HG02623 (cell line): ENCODE measurements around the gene OR11L1.

Source experiments
- ATAC-seq: cut with Tn5 transposase; IDR thresholded peaks from one replicate; pipeline ENCODE4 v1.9.1; 2021; ENCODE audit warnings: moderate library complexity; ENCODE audit not compliant: unreplicated experiment

OR11L1 gene

GRCh38 chr1:247841796-247842195, at the start of gene OR11L1:
TSS of gene OR11L1 (minus strand) at chr1:247841896. CDS start at chr1:247841896, 0 bp downstream.
- no peak for ATAC-seq

GRCh38 chr1:247884797-247885413, 43.2 kb upstream of the OR11L1 start:
- ATAC-seq: no peak

- no peak for ATAC-seq
Measured at GRCh38 chr1:247883346-247883745, 41.6 kb upstream of the OR11L1 start.

DNA sequence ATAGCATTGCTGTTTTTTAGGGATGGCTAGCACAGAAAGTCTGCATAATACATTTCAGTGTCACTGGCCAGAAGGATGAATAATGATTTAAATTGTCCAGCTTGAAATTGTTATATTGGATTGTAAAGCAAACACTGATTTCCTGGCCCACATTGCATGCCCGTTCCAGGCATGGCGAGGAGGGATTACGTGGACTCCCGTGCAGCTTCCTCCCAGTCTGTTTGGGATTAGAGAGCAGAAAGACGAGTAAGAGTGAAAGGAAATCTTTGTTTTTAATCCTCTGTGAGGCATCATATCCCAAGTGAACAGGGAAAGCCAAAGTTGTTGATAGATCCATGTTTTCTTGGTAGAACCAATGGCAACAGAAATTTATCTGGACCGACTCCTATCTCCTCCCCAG, 23.7 kb upstream of the OR11L1 start:
- no peak for ATAC-seq

DNA sequence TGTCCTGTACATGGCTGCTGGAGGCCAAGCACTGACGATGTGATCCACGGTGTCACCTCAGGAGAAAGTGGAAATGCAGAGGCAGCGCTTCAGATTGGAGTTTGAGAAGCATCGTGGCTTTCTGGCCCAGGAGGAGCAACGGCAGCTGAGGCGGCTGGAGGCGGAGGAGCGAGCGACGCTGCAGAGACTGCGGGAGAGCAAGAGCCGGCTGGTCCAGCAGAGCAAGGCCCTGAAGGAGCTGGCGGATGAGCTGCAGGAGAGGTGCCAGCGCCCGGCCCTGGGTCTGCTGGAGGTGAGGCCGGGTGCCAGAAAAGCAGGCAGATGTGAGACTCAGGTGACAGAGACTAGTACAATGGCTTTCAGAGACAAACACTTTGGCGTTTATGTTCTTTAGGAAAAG, 22.9 kb upstream of the OR11L1 start:
- no peak for ATAC-seq

GRCh38 chr1:247862756-247863155, 21.1 kb upstream of the OR11L1 start:
- ATAC-seq: no peak

DNA sequence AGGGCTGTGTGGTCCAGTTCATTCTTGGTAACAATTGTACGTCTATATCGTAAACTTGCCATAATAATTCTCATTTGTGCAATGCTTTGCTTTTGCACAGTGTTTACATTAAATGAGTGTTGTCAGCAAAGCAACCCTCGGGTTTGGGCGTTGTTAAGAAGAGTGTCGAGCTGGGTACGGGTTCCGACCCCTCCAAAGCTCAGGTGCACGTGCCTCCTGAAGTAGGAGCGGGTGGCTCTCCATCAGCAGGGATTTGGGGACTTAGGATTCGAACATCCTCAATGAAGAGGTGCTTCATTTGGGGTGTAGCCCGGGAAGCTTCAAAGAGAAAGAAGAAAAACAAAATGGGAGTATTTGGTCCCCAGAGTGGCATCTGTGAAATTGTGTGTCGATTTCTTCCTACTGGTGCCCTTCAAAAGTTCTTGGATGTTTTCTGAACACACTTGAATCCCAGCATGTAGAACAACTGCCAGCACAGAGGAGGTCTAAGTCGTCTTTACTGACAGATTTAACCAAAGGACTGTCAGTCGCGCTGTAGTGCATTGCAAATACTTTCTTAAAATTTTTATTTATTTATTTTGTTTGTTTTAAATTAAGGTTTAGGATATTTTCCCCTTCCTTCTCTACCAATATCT, 16.4 kb upstream of the OR11L1 start:
- no peak for ATAC-seq

DNA sequence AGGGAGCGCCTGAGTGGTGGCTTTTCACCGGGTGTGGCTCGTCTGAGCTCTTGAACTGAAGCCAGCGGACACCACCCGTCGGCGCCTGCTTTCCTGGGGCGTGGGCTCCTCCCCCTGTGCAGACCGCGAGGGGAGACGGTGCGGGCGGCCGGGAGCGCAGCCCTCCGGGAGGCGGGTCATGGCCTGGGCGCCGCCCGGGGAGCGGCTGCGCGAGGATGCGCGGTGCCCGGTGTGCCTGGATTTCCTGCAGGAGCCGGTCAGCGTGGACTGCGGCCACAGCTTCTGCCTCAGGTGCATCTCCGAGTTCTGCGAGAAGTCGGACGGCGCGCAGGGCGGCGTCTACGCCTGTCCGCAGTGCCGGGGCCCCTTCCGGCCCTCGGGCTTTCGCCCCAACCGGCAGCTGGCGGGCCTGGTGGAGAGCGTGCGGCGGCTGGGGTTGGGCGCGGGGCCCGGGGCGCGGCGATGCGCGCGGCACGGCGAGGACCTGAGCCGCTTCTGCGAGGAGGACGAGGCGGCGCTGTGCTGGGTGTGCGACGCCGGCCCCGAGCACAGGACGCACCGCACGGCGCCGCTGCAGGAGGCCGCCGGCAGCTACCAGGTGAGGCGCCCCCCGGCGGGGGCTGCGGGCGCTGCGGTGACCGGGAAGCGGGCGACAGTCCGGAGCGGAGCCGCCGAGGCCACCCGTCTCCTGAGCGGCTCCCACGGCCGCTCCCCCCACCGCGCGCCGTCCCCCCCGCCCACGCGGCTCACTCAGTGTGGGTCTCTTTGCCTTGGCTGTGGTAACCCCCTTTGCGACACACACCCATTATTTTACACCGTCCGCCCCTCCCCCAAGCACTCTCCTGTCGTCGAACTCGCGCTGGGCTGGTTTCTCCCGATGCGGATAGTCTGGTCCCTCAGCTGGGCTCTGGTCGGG, 15.6 kb upstream of the OR11L1 start, which contains the start of gene TRIM58:
Gene TRIM58 (plus strand): TSS at position 119 of the 916 bp plus-strand sequence. CDS start 60 bp downstream, at position 179.
- ATAC-seq: peak; percentile 45

DNA sequence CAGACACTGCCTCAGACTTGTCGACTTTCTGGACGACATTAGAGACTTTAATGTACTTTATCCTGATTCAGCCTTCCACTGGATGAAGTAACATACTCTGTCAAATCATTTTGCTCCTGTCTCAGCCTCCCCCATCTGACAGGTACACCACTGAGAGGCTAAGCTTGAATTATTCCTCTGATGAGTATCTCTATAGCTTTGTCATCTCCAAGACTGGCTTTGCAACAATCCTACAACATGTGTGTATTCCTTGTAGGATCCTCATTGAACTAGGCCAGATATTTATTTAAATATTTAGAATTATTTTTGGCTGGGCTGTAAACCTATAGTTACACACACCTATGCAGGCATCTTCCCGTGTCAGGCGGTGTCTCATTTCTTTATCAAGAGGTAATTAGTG, 14.2 kb upstream of the OR11L1 start:
- ATAC-seq: no peak

DNA sequence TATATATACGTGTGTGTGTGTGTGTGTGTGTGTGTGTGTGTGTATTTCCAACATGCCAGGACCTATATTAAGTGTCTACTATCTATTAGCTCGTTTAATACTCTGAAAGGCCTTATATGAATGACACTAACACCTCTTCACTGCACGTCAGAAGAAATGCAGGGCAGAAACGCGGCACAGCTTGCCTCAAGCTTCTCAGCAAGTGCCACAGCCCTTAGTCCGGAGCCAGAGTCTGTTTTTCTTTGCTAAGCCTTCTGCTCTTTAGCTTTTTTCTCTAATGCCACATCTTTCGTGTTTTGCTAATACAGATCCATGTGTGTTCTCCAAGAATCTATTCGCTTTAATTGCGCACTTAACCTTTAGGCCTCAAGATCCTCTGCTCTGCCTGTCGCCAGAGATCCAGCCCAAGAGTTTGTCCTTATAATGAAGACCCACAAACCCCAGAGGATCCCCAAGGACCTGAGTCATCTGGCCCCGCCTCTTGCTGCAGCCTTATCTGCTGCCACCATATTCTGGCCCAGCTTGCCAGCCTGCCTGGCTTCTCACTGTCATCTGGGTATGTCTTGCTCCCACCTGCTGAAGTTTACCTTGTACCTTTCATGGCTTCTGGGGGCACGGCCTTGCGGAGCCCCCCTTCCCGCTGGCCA, 13.3 kb upstream of the OR11L1 start:
- no peak for ATAC-seq

- ATAC-seq: no peak
Measured at GRCh38 chr1:247849616-247850015, 7.9 kb upstream of the OR11L1 start.

GRCh38 chr1:247848346-247848745, 6.7 kb upstream of the OR11L1 start:
- no peak for ATAC-seq

GRCh38 chr1:247845693-247846017, 4.0 kb upstream of the OR11L1 start:
- ATAC-seq: no peak

DNA sequence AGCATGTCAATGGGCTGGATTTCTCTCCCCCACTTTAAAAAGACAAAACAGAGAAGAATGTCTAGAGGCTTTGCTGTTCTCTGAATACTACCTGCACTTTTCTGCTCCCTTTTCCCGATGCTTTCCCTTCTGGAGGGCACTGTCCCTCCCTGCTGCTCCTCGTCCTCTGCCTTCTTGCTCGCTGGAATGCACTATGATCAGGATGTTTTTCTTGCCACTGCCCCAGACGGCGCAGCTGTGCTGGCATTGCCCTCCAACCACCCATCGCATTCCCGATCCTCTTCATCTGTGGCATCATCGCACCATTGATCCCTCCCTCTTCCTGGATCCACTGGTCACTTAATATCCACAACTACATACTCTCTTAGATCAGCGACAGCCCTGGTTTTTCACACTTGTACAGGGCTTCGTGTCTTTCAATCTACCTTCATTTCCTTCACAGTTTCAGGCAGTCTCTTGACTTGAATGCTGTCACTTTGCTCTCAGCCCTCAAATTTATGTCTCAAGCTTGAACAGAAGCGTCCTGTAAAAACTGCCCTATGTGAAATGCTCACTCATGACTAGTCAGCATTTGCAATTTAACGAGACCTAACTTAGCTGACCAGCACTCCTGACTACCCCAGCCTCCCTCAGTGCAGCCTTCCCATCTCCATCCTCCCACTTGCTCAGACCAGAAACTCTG, 3.5 kb upstream of the OR11L1 start:
- ATAC-seq: no peak

DNA sequence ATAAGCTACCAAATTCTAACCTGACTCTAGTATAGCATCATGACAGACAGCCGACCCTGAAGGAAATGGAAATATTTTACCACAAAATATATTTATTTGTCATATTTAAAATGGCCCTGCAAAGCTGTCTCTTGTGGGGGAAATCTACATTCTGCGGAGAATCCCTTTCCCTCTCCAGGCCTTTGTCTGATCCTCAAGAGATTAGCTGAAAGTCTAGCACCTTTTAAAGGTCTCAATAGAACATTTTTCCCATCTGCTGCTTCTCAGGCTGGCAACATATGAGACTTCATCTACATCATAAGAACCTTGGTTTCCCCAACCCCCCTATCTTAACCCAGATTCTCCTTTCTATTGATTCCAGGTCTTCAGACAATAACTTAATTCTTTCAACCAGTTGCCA, 1.7 kb upstream of the OR11L1 start:
- no peak for ATAC-seq

GRCh38 chr1:247840818-247841217, 878 bp downstream of the OR11L1 start:
- ATAC-seq: no peak

GRCh38 chr1:247833601-247834000, 8.1 kb downstream of the OR11L1 start:
- no peak for ATAC-seq

GRCh38 chr1:247829656-247830055, 12.0 kb downstream of the OR11L1 start:
- ATAC-seq: no peak

DNA sequence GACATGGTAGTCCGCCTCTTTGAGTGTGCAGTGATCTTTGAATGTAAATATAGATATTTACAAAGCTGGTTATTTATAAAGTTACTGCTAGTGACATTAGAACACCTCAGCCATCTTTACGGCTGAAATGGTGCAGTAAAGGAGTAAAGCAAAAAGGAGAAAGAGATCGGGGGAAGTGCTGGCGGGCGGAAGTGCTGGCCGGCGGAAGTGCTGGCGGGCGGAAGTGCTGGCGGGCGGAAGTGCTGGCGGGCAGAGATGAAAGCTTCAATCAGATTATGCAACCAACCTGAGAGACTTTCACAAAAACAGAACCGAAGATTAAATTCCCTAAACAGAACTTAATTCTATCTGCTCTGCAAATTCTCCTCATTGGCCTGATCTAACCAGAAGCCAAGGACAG, 16.3 kb downstream of the OR11L1 start:
- no peak for ATAC-seq

DNA sequence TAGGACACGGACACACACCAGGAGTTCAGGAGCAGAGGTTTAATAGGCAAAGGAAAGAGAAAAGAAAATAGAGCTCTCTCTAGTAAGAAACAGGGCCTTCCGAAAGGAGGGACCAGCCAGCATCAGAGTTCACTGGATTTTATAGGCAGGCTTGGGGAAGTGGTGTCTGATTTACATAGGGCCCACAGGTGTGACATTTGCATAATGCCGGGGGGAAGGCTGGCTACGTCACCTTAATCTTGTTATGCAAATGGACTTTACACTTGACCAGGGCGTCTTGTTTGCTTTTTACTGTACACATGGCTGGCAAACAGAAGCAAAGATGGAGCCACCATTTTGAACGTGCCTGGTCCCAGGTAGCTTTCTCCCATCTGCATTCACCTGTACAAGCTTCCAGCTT, 17.7 kb downstream of the OR11L1 start, which contains the start of gene OR14A16:
Gene OR14A16 (minus strand): TSS at position 97 of the 400 bp plus-strand sequence. CDS start 8,390 bp downstream, outside the sequence.
- no peak for ATAC-seq

- ATAC-seq: no peak
Measured at GRCh38 chr1:247822060-247822459, 19.6 kb downstream of the OR11L1 start.
